ENCODE data around the gene DEXI. TPM values are rescaled to one million over a fixed set of nuclear protein-coding genes. Genes with fewer than 3 reads are reported as not detected.

The DEXI gene
- total and polyA plus RNA-seq, 2 of the 13 experiments (the other 11 are each of a cell fraction or from before 2014, with no cell fraction given): 51.5 to 70.4 TPM

GRCh38 chr16:10918294-10919002 is 23.8 kb downstream of the DEXI start (continued):
- TF ChIP-seq MEIS1 (CRISPR knock-in tag; IDR thresholded peaks at IDR 0.05; ENCODE audit: borderline replicate concordance) (peak; percentile 75; the same call in 1 of the 2 replicates), ONECUT2 (CRISPR knock-in tag; IDR thresholded peaks at IDR 0.05) (no peak), ZNF546 (CRISPR knock-in tag; conservative IDR thresholded peaks at IDR 0.05) (no peak), ZNF550 (CRISPR knock-in tag; IDR thresholded peaks at IDR 0.05; ENCODE audit: borderline replicate concordance) (no peak), SNAI1 (CRISPR knock-in tag; IDR thresholded peaks at IDR 0.05; ENCODE audit: borderline replicate concordance) (no peak), E2F2 (CRISPR knock-in tag; IDR thresholded peaks at IDR 0.05; ENCODE audit: borderline replicate concordance) (no peak), SYNCRIP (IDR thresholded peaks at IDR 0.05; ENCODE audit: insufficient read depth, low read depth, low read length) (no peak), ZNF569 (CRISPR knock-in tag; IDR thresholded peaks at IDR 0.05; ENCODE audit: borderline replicate concordance) (no peak), ZNF296 (CRISPR knock-in tag; conservative IDR thresholded peaks at IDR 0.05) (no peak), ZNF343 (CRISPR knock-in tag; IDR thresholded peaks at IDR 0.05) (no peak), CBX1 (IDR thresholded peaks at IDR 0.05; ENCODE audit: low read depth) (no peak), HDAC1 (CRISPR knock-in tag; IDR thresholded peaks at IDR 0.05) (peak; percentile 68), ZBTB8A (CRISPR knock-in tag; IDR thresholded peaks at IDR 0.05; ENCODE audit: borderline replicate concordance, low read depth) (no peak), ZFP36L1 (CRISPR knock-in tag; IDR thresholded peaks at IDR 0.05) (no peak), ZNF329 (CRISPR knock-in tag; IDR thresholded peaks at IDR 0.05; ENCODE audit: low read depth) (no peak), ZKSCAN1 (IDR thresholded peaks at IDR 0.05; ENCODE audit: low read length) (no peak), ZNF510 (CRISPR knock-in tag; IDR thresholded peaks at IDR 0.05; ENCODE audit: low read depth) (no peak), ZNF234 (CRISPR knock-in tag; conservative IDR thresholded peaks at IDR 0.05) (no peak), ZSCAN21 (CRISPR knock-in tag; IDR thresholded peaks at IDR 0.05; ENCODE audit: borderline replicate concordance) (no peak), CBX5 (CRISPR knock-in tag; IDR thresholded peaks at IDR 0.05; ENCODE audit: borderline replicate concordance) (peak; percentile 94), GLI4 (CRISPR knock-in tag; IDR thresholded peaks at IDR 0.05; ENCODE audit: borderline replicate concordance) (0 out of 2 replicates have a peak, but pooled peaks have one; percentile 51), ARHGAP35 (CRISPR knock-in tag; IDR thresholded peaks at IDR 0.05; ENCODE audit: borderline replicate concordance) (no peak), MAZ (IDR thresholded peaks at IDR 0.05; ENCODE audit: borderline replicate concordance, low read depth, low read length) (no peak), MAZ (CRISPR knock-in tag; IDR thresholded peaks at IDR 0.05; ENCODE audit: low read depth) (no peak), ZNF660 (CRISPR knock-in tag; IDR thresholded peaks at IDR 0.05; ENCODE audit: borderline replicate concordance, low read depth) (no peak)
- TF ChIP-seq, protein P1, sequence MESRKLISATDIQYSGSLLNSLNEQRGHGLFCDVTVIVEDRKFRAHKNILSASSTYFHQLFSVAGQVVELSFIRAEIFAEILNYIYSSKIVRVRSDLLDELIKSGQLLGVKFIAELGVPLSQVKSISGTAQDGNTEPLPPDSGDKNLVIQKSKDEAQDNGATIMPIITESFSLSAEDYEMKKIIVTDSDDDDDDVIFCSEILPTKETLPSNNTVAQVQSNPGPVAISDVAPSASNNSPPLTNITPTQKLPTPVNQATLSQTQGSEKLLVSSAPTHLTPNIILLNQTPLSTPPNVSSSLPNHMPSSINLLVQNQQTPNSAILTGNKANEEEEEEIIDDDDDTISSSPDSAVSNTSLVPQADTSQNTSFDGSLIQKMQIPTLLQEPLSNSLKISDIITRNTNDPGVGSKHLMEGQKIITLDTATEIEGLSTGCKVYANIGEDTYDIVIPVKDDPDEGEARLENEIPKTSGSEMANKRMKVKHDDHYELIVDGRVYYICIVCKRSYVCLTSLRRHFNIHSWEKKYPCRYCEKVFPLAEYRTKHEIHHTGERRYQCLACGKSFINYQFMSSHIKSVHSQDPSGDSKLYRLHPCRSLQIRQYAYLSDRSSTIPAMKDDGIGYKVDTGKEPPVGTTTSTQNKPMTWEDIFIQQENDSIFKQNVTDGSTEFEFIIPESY (CRISPR knock-in tag; IDR thresholded peaks at IDR 0.05): peak; percentile 61; the same call in 1 of the 2 replicates
- TF ChIP-seq, protein P2, sequence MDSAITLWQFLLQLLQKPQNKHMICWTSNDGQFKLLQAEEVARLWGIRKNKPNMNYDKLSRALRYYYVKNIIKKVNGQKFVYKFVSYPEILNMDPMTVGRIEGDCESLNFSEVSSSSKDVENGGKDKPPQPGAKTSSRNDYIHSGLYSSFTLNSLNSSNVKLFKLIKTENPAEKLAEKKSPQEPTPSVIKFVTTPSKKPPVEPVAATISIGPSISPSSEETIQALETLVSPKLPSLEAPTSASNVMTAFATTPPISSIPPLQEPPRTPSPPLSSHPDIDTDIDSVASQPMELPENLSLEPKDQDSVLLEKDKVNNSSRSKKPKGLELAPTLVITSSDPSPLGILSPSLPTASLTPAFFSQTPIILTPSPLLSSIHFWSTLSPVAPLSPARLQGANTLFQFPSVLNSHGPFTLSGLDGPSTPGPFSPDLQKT (CRISPR knock-in tag; IDR thresholded peaks at IDR 0.05; ENCODE audit: borderline replicate concordance): no peak
